Loucy (cell line): ENCODE measurements around the gene CD82.

Experiments used
- H2AFZ ChIP-seq: fragments of 200-600 bp; sonication (generic); 2 replicates; pipeline ENCODE4 v1.6.0; 2016; ENCODE audit warnings: antibody characterized with exemption, mild to moderate bottlenecking, low read length, moderate library complexity
- H3F3A ChIP-seq: fragments of 200-600 bp; 2 replicates; pipeline ENCODE4 v1.6.0; 2016; ENCODE audit warnings: antibody characterized with exemption, low read depth, mild to moderate bottlenecking
- H3K27me3 ChIP-seq: fragments of 200-600 bp; sonication (generic); 2 replicates; pipeline ENCODE4 v1.6.1; 2014; ENCODE audit warnings: low read length, mild to moderate bottlenecking; ENCODE audit not compliant: insufficient read depth, poor library complexity, severe bottlenecking
- H3K36me3 ChIP-seq: fragments of 200-600 bp; sonication (generic); 2 replicates; pipeline ENCODE4 v1.6.1; 2016; ENCODE audit warnings: low read length; ENCODE audit not compliant: insufficient read depth
- H3K4me1 ChIP-seq: fragments of 200-600 bp; sonication (generic); 2 replicates; pipeline ENCODE4 v1.5.1; 2014; ENCODE audit warnings: low read length, mild to moderate bottlenecking; ENCODE audit not compliant: insufficient read depth, poor library complexity, severe bottlenecking
- H3K4me2 ChIP-seq: fragments of 200-600 bp; sonication (generic); 2 replicates; pipeline ENCODE4 v1.6.0; 2014; ENCODE audit warnings: antibody characterized with exemption, low read length, low read depth, mild to moderate bottlenecking; ENCODE audit not compliant: poor library complexity, severe bottlenecking
- H3K4me3 ChIP-seq: fragments of 200-600 bp; sonication (generic); 2 replicates; pipeline ENCODE4 v1.5.1; 2014; ENCODE audit warnings: low read length, mild to moderate bottlenecking, mixed read lengths; ENCODE audit not compliant: poor library complexity, severe bottlenecking
- H3K79me2 ChIP-seq: fragments of 200-600 bp; sonication (generic); 2 replicates; pipeline ENCODE4 v1.6.1; 2014; ENCODE audit warnings: low read length; ENCODE audit not compliant: insufficient read depth
- H3K9ac ChIP-seq: fragments of 200-600 bp; sonication (generic); 2 replicates; pipeline ENCODE4 v1.6.0; 2014; ENCODE audit warnings: mild to moderate bottlenecking, low read depth, low read length, moderate library complexity; ENCODE audit not compliant: poor library complexity, severe bottlenecking
- H3K9me2 ChIP-seq: fragments of 200-600 bp; sonication (generic); replicated peaks from 2 replicates; pipeline ENCODE4 v1.6.1; 2016; ENCODE audit warnings: low read depth, low read length, mixed read lengths
- H3K9me3 ChIP-seq: fragments of 200-600 bp; sonication (generic); 2 replicates; pipeline ENCODE4 v1.6.1; 2014; ENCODE audit warnings: mild to moderate bottlenecking, antibody characterized with exemption, low read length, low read depth; ENCODE audit not compliant: insufficient read depth
- H4K20me1 ChIP-seq: fragments of 200-600 bp; sonication (generic); 2 replicates; pipeline ENCODE4 v1.6.0; 2014; ENCODE audit warnings: antibody characterized with exemption, low read length, mild to moderate bottlenecking; ENCODE audit not compliant: insufficient read depth, poor library complexity, severe bottlenecking
- EZH2phosphoT487 ChIP-seq: fragments of 200-600 bp; IDR thresholded peaks from 2 replicates; pipeline ENCODE4 v1.6.1; 2018; ENCODE audit warnings: antibody characterized with exemption, mild to moderate bottlenecking, moderate library complexity, borderline replicate concordance
- TF ChIP-seq, protein P1 (sequence below): fragments of 200-600 bp; sonication (generic); conservative IDR thresholded peaks from 2 replicates; pipeline ENCODE4 v1.5.1; 2014; ENCODE audit warnings: mild to moderate bottlenecking, antibody characterized with exemption, low read length

Gene CD82

DNA sequence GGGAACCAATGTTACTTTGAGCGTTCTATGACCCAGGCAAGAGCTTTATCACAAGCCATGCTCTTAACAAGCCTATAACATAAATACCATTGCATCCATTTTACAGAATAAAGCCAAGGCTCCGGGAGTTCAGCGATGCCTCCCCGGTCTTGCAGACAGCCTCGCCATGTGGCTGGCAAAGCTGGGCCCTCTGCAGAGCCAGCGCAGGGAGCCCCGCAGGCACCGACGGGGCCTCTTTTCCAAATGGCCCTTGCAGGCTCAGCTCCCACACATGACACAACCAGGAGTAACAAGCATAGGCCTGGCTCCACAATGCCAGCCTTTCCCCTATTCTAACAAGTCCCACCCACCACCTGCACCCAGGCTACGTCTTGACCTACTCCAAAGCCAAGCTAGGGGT is 89.1 kb downstream of the CD82 start:
- Histone ChIP-seq H3K4me2 (no peak overlapping the region), H3F3A (no peaks in the 10 kb centered on the region), H3K9me2 (no peaks in the 10 kb centered on the region), H3K9ac (no peak overlapping the region), H4K20me1 (no peaks in the 10 kb centered on the region), H3K4me3 (no peak overlapping the region), H2AFZ (no peak overlapping the region), H3K9me3 (no peaks in the 10 kb centered on the region), H3K36me3 (no peaks in the 10 kb centered on the region), H3K4me1 (no peaks in the 10 kb centered on the region), H3K79me2 (no peaks in the 10 kb centered on the region), H3K27me3 (no peaks in the 10 kb centered on the region)
- TF ChIP-seq, protein P1, sequence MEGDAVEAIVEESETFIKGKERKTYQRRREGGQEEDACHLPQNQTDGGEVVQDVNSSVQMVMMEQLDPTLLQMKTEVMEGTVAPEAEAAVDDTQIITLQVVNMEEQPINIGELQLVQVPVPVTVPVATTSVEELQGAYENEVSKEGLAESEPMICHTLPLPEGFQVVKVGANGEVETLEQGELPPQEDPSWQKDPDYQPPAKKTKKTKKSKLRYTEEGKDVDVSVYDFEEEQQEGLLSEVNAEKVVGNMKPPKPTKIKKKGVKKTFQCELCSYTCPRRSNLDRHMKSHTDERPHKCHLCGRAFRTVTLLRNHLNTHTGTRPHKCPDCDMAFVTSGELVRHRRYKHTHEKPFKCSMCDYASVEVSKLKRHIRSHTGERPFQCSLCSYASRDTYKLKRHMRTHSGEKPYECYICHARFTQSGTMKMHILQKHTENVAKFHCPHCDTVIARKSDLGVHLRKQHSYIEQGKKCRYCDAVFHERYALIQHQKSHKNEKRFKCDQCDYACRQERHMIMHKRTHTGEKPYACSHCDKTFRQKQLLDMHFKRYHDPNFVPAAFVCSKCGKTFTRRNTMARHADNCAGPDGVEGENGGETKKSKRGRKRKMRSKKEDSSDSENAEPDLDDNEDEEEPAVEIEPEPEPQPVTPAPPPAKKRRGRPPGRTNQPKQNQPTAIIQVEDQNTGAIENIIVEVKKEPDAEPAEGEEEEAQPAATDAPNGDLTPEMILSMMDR, result no peak
- TF ChIP-seq EZH2phosphoT487, result no peak

- Histone ChIP-seq H3F3A (no peaks in the 10 kb centered on the region), H4K20me1 (no peaks in the 10 kb centered on the region), H2AFZ (no peak overlapping the region), H3K4me1 (peaks cover 2% of the 10 kb centered on the region), H3K79me2 (no peaks in the 10 kb centered on the region), H3K9ac (no peak overlapping the region), H3K36me3 (no peaks in the 10 kb centered on the region), H3K4me3 (no peak overlapping the region), H3K4me2 (no peak overlapping the region), H3K27me3 (no peaks in the 10 kb centered on the region), H3K9me2 (no peaks in the 10 kb centered on the region), H3K9me3 (peaks cover 2% of the 10 kb centered on the region; the same call in 1 of the 2 replicates)
- TF ChIP-seq EZH2phosphoT487, result no peak
- TF ChIP-seq, protein P1, result no peak
Measured at GRCh38 chr11:44657836-44658505, 92.5 kb downstream of the CD82 start.

- Histone ChIP-seq H3K4me2 (no peak overlapping the region), H3F3A (no peaks in the 10 kb centered on the region), H3K27me3 (no peaks in the 10 kb centered on the region), H3K79me2 (no peaks in the 10 kb centered on the region), H2AFZ (no peak overlapping the region), H4K20me1 (no peaks in the 10 kb centered on the region), H3K4me1 (peaks cover 2% of the 10 kb centered on the region), H3K36me3 (no peaks in the 10 kb centered on the region), H3K9ac (no peak overlapping the region), H3K9me3 (peaks cover 2% of the 10 kb centered on the region; the same call in 1 of the 2 replicates), H3K4me3 (no peak overlapping the region), H3K9me2 (no peaks in the 10 kb centered on the region)
- no peak for TF ChIP-seq EZH2phosphoT487
- TF ChIP-seq, protein P1, result peak; percentile 60
Measured at GRCh38 chr11:44658506-44658850, 93.0 kb downstream of the CD82 start.
